CD4-positive, alpha-beta T cell treated with Interleukin-4 for 4 hours (primary cell): ENCODE measurements around the gene SPSB2.

ENCODE experiments used
- DNase-seq: peaks from one replicate; pipeline ENCODE4 v3.0.0-alpha.2; 2020

Gene SPSB2

DNA sequence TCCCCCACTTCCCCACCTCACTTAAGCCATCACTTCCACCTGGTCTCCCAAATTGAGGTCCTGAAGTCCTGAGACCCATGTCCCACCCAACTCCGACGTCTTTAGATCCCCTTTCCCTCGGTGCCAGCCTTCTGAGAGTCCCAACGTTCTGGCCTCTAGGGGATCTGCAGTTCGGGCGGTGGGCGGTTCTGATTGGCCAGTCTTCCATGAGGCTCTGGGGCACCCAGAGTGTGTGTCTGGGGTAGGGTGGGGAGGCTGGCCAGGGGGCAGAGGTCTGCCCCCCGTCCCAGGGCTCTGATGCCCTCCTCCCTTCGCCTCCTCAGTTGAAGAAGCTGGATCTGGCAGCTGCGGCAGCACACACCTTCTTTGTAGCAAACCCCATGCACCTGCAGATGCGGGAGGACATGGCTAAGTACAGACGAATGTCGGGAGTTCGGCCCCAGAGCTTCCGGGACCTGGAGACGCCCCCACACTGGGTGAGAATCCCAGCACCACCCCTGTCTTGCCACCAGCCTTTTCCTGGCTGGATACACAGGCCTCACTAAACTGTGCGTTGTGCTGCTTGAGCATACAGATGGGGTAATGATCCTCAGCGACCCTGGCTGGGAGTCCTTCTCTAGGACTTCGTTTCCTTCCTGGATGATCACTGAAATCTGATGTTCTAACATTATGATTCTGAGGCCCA, 43.4 kb downstream of the SPSB2 start:
- no peak for DNase-seq

DNA sequence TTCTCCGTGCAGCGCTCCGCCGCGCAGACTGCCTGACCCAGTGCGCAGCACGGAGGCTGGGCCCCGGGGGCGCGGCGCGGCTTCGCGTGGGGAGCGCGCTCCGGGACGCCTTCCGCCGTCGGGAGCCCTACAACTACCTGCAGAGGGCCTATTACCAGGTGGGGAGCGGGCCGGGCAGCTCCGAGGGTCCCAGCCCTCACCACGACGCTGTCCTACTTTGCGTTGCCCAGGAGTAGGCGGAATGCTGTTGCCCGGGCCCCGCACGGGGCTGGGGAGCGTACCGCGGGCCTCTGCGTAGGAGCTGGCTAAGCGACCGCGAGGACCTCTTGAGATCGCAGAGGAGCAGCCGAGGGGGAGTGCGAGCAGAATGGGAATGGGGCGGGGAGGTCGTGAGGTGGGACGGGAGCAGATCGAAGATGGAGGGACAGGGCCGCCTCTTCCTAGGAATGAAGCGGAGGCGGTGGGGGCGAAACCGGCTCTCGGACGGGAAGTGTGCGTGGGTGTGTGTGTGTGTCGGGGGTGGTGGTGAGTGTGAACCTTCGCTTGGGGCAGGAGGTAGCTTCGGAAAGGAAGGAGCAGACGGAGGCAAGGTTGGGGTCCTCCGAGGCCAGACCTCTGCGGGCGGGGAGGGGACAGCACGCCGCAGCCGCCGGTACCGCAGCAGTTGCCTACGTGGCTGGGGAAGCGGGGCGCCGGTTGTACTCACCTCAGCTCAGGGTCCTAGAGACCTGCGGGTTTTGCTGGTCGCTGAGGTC, 44.1 kb downstream of the SPSB2 start:
- peak; percentile 8 for DNase-seq

DNA sequence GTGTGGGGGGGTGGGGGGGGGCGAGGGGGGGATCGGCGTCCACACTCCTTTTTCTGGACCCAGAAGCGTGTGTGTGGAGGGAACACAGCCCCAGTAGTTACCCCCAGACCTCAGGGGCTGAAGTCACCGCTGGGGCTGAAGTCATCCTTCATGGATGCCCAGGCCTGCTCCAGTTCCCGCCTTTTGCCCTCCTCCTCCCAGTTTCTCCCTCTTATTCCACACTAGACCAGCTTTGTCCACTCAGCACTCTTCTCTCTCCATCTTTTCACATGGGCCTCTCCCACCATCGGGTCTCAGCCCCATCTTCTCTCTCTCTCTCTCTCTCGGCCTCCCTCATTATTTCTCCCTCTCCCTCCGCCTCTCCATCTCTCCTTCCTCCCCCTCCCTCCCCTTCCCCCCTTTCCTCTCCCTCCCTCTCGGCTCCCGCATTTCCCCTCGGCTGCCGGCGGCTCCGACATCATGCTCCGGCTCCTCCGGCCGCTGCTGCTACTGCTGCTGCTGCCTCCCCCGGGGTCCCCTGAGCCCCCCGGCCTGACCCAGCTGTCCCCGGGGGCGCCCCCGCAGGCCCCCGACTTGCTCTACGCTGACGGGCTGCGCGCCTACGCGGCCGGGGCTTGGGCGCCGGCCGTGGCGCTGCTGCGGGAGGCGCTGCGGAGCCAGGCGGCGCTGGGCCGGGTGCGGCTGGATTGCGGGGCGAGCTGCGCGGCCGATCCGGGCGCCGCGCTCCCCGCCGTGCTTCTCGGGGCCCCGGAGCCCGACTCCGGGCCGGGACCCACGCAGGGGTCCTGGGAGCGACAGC, 44.9 kb downstream of the SPSB2 start, which contains the start of gene P3H3:
P3H3 (plus strand) TSS at position 426 of the 799 bp plus-strand sequence; CDS start at position 460, 34 bp downstream.
- no peak for DNase-seq

DNA sequence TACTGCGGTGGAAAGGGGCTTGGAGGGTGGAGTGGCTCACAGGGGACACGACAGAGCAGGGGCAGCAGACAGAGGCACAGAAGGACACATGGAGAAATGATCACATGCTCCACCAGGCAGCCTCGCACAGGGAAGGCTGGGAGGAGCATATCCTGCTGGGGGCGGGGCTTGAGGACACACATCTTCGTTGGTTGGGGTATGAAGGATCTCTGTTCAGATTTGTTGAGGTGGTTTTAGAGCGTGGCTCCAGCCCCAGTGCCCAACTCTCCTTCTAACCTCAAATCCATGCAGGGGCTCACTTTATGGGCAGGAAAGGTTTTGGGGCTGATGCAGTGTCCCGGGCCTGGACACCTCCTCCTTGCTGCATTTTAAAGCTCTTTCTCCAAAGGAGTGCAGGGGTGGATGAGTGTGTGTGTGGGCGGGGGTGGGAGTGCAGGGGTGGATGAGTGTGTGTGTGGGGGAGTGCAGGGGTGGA, 45.6 kb downstream of the SPSB2 start:
- peak; percentile 26 for DNase-seq

DNA sequence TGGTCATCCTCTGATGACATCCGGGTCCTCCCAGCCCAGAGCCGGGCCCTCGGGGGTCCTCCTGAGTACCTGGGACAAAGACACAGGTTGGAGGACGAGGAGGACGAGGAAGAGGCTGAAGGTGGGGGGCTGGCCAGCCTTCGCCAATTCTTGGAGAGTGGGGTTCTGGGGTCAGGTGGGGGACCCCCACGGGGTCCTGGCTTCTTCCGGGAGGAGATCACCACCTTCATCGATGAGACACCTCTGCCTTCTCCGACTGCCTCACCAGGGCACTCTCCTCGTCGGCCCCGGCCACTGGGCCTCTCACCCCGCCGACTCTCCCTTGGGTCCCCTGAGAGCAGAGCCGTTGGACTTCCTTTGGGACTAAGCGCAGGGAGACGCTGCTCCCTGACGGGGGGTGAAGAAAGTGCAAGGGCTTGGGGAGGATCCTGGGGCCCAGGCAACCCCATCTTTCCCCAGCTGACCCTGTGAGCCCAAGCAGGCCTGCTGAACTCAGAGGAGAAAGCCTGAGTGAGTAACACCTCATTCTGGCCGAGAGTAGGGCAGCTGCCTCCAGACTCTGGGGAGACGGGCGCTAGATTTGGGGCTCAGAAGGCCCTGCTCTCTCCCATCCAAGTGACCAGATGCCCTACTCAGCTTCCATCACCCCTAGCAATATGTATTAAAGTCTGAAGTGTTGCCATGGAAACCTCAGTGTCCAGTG, 46.2 kb downstream of the SPSB2 start:
- no peak for DNase-seq

DNA sequence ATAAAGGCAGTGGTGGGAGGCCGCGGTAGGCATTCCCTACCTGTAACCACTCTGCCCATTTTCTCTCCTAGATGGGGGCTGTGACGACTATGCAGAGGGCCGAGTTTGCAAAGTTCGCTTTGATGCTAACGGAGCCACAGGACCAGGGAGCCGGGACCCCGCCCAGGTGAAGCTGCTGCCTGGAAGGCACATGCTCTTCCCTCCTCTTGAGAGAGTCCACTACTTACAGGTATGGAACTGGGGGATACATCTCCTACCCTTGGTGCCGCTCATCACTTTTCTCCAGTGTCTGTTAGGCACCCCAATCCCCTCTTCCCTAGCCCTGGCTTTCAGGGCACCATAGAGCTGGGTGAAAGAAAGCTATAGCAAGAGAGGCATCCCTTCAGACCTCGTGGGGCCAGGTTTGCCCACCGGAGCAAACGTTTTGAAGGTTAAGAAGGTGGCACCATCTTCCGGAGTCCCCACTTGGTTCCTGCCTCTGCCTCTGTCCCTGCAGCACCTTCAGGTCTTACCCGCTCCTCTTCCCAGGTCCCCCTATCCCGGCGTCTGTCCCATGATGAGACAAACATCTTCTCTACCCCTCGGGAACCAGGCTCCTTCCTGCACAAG, 46.9 kb downstream of the SPSB2 start:
- DNase-seq = no peak

DNA sequence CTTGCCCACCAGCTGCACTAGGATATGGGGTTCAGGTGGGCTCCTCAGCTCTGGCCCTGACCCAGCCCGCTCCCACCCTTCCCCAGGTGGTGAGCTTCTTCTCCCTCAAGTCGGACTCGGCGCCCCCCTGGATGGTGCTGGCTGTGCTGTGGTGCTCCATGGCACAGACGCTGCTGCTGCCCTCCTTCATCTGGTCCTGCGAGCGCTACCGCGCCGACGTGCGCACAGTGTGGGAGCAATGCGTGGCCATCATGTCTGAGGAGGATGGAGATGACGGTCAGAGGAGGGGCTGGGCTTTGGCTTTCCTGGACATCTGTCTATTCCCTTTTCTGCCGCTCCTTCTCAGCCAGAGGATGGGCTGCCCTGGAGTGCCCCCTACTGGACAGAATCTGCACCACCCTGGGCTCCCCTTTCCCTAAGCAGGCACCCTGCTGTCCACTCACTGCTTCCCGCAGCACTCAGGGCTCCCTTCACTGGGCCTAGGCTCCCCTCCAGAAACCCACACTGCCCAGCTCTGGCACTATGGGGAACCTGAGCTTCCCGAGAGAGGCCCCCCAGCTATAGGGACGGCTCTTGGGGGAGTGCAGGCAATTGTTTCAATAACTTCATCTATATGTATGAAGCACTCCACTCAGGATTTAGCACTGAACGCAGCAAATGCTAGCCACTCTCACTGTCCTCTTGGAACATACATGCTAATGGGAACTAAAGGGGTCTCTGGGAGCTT, 47.5 kb downstream of the SPSB2 start:
- DNase-seq = peak; percentile 73

DNA sequence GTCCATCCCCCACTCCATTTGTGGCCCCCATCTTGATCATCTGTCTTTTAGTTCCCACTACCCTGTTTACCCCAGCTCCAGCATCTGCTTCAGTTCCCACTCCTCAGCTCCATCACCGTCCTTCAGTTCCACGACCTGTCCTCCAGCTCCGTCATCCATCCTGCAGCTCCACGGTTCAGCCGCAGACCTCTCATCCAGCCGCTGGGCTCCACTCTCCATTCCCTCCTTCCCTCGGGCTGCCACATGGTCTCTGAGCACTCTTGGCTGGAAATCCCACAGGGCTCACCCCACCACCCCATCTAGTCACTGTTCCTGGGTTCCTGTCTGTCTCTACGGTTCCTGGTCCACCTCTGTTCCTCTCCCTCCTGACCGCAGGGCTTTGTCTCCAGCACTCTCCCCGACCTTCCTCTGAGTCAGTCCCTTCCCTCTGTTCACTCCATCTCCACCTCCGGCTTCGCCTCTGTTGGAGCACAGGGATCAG, 48.2 kb downstream of the SPSB2 start:
- DNase-seq = no peak

DNA sequence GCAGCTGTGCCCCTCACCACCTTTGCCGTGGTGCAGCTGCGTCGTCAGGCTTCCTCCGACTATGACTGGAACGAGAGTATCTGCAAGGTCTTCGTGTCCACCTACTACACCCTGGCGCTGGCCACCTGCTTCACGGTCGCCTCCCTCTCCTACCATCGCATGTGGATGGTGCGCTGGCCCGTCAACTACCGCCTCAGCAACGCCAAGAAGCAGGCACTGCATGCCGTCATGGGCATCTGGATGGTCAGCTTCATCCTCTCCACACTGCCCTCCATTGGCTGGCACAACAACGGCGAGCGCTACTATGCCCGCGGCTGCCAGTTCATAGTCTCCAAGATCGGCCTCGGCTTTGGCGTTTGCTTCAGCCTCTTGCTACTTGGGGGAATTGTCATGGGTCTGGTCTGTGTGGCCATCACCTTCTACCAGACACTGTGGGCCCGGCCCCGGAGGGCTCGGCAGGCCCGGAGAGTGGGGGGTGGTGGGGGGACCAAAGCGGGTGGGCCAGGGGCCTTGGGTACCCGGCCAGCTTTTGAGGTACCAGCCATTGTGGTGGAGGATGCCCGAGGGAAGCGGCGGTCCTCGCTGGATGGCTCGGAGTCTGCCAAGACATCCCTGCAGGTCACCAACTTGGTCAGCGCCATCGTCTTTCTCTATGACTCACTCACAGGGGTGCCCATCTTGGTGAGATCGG, 48.9 kb downstream of the SPSB2 start:
- DNase-seq = no peak

DNA sequence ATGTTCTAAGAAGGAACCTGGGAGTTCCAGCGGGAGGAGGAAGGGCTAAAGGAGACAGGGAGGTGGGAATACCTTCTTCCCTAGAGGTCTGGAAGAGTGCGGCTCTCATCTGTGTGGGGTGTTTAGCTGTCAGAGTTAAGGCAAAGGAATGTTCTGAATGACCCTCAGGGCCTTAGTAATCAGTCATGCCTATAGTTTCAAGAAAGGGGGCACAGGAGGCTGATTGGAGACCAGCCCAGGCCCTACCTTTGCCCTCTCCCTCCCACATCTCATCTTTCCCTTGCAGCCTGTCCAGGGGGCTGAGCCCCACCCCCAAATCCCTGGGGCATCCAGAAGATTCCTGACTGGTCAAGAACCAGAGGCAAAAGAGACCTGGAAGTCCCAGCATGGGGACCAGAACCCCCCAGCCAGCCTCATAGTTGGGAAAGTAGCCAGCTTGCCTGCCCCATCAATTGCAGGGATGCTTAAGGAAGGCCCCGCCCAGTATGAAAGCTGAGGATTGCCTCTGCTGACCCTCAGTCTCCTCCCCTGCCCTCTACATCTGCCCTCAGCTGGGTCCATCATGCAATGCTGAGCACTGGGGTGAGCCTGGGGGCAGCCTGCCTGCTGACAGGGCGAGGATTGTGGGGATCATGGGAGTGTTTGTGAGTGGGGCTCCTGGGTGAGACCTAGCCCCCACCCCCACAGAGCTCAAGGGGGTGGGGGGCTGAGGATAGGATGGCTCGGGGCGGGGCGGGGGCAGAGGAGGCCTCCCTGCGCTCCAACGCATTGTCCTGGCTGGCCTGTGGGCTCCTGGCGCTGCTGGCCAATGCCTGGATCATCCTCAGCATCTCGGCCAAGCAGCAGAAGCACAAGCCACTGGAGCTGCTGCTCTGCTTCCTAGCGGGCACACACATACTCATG, 49.7 kb downstream of the SPSB2 start:
- DNase-seq = no peak

DNA sequence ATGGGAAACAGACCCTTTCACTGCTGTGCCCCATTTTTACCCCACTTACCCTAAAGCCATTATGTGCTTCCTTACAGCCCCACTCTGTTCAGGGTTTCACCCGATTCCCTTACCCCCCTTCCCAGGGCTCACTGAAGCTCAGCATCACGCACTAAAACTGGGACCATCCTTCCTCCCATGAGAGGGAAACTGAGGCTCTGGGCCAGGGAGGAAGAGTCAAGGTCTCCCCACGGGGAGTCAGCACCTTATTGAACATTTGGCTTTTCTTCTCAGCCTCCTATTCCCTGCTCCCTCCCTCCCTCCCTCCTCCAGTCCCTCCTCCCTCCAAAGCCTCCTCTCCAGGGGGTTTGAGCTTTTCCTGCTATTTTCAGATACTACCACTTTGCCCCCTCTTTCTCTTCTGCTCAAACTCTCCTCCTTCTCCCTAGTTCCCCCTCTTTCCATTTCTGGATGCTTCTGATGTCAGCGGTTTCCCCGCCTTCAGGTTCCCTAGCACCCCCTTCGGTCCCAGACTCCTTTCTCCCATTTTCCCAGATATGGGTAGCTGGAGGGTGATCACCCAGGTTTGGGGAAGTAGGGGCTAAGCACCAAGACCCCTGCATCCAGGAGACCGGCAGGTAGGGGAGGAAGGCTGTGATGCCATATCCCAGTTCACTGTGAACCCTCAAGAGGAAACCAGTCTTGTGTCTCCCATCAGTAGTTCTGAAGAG, 50.5 kb downstream of the SPSB2 start:
- no peak for DNase-seq

DNA sequence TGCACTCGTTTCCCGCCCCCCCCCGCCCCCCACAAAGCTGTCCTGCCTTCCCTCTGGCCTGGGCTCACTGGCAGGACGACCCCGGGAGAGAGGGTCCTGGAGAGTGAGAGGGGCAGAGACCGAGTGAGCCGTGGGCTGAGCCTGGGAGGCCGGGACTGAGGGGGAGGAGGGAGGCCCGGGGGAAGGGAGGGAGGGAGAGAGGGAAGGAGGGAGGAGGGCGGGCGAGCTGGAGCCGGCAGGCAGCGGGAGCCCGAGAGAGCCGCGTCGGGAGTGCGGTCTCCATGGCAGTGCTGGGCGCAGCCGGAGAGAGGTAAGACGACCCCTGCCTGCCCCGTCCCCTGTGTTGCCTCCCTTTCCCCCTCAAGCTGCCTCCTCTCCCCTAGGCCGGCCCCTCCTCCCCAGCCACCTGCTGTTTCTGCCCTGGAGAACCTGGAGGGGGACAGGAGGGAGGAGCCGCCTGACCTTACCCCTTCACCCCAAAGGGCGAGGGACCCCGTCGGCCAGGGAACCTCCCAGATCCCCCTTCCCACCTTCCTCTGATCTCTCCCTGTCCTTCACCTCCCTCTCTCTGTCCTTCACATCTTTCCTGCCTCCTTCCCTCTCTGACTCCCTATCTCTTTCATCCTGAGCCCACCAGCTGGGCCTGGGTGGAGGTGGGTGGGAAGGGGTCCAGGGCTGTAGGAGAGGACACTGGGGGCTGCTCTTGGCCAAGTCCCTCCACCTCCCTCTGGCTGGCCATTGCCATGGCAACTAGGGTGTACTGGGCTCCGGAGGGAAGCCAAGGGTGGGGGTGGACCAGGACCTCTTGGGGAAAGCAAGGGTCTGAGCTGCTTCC, 51.3 kb downstream of the SPSB2 start, which contains the start of gene GPR162:
GPR162 (plus strand) TSS at position 231 of the 835 bp plus-strand sequence. CDS start 2,078 bp downstream, outside the sequence.
- no peak for DNase-seq
